ENCODE data around the gene TOMM6.

TOMM6 gene

DNA sequence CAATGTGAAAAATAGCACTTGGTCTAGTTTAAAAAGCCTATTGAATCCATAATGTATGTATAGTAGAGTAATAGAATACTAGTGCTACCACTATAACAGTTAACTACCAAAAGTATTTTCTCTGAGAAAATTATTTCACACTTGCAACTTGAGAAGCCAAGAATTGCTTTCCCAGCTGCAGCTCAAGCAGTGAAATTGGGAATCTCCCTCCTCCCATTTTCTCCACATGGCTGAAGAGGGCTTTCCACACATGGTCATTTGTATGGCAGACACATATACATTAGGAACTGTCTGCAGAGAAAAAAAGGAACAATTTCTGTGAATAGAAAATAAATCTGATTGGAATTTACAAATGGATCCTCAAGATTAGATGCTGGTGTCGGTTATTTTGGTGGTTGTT lies 34.5 kb downstream of the TOMM6 start:
- H3K27ac Mint-ChIP-seq = no peak overlapping the region
- H3K36me3 Mint-ChIP-seq = peaks cover 4% of the 10 kb centered on the region
- ATAC-seq (no peak), DNase-seq (ENCODE audit: low spot score in 2 of 2) (no peak)
- H3K9me3 Mint-ChIP-seq = no peaks in the 10 kb centered on the region
- no peak overlapping the region for H3K4me3 Mint-ChIP-seq
- no peaks in the 10 kb centered on the region for H3K4me1 Mint-ChIP-seq

DNA sequence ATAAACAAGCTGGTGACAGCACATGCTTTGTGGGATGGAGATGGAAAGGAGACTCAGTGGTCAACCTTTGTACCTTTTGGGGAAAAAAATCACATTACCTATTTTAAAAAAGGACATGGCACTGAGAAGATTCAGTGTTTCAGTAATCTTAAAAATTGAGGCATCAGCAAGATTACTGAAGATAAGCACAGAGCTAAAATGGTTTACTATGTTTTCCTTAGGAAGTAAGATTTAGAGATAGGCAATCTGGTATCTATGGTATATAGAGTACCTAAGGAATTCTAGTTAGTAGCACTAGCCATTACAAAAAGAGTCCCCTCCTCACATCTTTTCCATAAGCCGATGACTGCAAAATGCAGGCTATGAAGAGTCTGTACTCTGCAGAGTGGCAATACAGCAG lies 35.7 kb downstream of the TOMM6 start:
- Mint-ChIP-seq H3K4me3 (no peak overlapping the region), H3K9me3 (no peaks in the 10 kb centered on the region), H3K4me1 (no peaks in the 10 kb centered on the region), H3K36me3 (peaks cover 4% of the 10 kb centered on the region), H3K27ac (no peak overlapping the region)
- ATAC-seq = no peak
- no peak for DNase-seq (ENCODE audit: low spot score in 2 of 2)

DNA sequence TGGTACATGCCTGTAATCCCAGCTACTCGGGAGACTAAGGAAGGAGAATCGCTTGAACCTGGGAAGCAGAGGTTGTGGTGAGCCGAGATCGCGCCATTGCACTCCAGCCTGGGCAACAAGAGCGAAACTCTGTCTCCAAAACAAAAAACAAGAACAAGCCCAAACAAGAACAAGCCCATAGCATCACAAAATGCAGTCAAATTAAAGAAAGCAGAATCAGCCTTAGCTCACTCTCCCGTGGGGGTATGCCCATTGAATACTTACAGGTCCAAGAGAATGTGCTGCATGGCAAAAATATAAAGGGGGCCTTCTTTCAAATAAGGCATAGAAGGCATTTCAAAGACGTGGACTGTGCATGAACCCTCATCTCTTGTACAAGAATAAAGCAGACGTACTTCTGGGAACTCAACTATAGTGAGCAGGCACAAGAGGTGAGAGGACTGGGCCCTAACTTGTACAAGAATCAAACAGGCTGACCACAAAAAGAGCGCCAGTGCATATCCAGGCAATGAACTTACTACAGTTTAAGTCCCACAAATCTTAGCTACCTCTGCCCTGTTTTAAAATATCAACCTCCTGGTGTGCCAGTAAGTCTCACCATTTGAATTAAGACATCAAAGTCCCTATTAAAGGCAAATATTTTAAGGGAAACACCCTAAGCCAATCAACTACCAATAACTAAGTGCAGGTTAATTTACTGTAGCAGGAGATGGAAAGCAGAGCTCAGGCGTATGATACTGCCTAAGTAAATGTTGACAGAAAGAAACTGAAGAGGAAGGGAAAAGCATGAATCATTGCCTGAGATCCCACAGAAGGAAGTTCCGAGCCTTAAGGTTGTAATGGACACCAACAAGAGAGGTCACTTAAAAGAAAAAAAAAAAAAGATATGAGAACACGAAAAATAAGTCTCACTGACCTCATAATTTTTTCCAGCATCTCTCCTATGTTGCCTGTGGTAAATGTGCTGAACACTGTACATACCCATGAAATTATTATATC lies 37.4 kb downstream of the TOMM6 start:
- H3K36me3 Mint-ChIP-seq = peaks cover 4% of the 10 kb centered on the region
- H3K4me1 Mint-ChIP-seq = no peaks in the 10 kb centered on the region
- H3K4me3 Mint-ChIP-seq = no peak overlapping the region
- DNase-seq (ENCODE audit: low spot score in 2 of 2) (no peak), ATAC-seq (no peak)
- H3K27ac Mint-ChIP-seq = no peak overlapping the region
- H3K9me3 Mint-ChIP-seq = no peaks in the 10 kb centered on the region

DNA sequence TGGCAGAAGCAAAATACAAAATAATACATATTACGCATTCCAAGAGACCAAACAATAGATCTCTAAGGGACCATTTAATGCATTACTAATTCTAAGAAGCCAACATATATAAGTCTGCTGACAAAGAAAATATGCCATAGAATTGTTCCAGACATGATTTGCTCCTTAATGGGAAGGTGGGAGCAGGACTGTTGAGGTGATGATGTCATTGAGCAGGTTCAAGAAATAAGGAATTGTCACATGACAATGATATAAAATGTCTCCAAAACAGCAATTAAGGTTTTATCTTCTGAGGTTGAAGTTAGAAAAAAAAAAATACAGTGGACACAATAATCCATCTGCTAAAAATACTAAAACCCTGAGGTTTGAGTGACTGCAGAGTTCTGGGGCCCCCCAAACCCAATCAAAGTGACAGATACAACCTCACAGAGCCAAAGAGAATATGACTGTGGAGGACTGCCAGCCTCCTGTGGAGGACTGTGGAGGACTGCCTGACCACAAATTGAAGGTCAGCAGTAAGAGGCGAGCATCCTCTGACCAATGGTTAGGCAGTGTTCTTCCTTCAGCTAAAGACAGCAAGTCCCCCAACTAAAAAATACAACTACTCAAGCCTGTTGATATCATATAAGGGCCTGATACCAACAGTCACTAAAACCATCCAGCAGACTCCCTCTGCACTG lies 39.0 kb downstream of the TOMM6 start:
- H3K9me3 Mint-ChIP-seq = no peaks in the 10 kb centered on the region
- no peak for ATAC-seq

DNA sequence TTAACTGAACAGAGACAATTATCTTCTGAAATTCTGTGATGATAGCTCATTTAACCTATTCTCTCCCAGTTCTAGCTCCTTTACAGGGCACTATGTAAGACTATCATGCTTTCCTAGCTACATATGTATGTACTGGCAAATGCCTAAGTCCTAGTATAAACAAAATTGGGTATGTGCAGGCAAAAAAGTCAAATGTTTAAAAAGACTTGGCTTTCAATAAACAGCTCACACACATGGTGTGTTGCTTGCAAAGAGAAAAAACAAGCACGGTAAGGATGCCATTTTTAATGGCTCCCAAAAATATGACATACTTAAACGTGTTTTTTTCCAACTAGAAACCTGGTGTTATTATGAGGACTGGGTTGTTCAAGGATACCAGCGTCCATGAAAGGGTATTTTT lies 44.8 kb downstream of the TOMM6 start:
- Mint-ChIP-seq H3K27ac (no peak overlapping the region), H3K36me3 (no peaks in the 10 kb centered on the region), H3K4me3 (no peak overlapping the region), H3K9me3 (no peaks in the 10 kb centered on the region), H3K4me1 (no peaks in the 10 kb centered on the region)
- DNase-seq (ENCODE audit: low spot score in 2 of 2) = no peak
- no peak for ATAC-seq

More for the DNA sequence above, 39.0 kb downstream of the TOMM6 start:
- no peak overlapping the region for H3K4me3 Mint-ChIP-seq
- peaks cover 4% of the 10 kb centered on the region for H3K36me3 Mint-ChIP-seq
- no peak for DNase-seq (ENCODE audit: low spot score in 2 of 2)
- no peaks in the 10 kb centered on the region for H3K4me1 Mint-ChIP-seq
- H3K27ac Mint-ChIP-seq = no peak overlapping the region

DNA sequence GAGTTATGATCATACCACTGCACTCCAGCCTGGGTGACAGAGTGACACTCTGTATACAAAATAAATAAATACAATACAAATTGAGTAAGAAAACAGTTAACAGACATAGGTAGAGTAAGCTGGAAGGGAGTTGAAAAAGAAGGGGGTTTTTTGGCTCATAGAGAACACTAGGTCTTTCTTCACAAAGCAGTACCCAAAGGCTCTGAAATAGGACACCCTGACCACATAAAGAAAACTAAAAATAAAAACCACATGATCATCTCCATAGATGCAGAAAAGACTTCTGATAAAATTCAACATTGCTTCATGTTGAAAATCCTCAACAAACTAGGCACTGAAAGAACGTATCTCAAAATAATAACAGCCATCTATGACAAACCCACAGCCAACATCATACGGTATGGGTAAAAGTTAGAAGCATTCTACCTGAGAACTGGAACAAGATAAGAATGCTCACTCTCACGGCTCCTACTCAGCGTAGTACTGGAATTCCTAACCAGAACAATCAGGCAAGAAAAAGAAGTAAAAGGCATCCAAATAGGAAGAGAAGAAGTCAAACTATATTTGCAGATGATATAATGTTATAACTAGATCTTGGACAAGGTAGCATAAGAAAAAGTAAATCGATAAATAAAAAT lies 48.6 kb downstream of the TOMM6 start:
- H3K4me1 Mint-ChIP-seq = no peaks in the 10 kb centered on the region
- DNase-seq (ENCODE audit: low spot score in 2 of 2) (no peak), ATAC-seq (no peak)
- H3K4me3 Mint-ChIP-seq = no peak overlapping the region
- no peak overlapping the region for H3K27ac Mint-ChIP-seq
- H3K9me3 Mint-ChIP-seq = no peaks in the 10 kb centered on the region
- no peaks in the 10 kb centered on the region for H3K36me3 Mint-ChIP-seq

DNA sequence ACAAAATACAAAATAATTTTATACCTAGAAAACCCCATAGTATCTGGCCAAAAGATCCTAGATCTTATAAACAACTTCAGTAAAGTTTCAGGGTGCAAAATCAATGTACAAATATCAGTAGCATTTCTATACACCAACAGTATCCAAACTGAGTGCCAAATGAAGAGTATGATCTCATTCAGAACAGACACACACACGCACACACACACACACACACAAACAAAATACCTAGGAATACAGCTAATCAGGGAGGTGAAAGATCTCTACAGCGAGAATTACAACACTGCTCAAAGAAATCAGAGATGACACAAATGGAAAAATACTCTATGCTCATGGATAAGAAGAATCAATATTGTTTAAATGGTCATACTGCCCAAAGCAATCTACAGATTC lies 49.2 kb downstream of the TOMM6 start:
- Mint-ChIP-seq H3K9me3 (no peaks in the 10 kb centered on the region), H3K4me3 (no peak overlapping the region), H3K36me3 (no peaks in the 10 kb centered on the region), H3K4me1 (no peaks in the 10 kb centered on the region), H3K27ac (no peak overlapping the region)
- DNase-seq (ENCODE audit: low spot score in 2 of 2) (no peak), ATAC-seq (no peak)

Data from stimulated activated effector memory CD8-positive, alpha-beta T cell treated with anti-CD3 and anti-CD28 coated beads, Interleukin-12 subunit alpha, Interleukin-12 subunit beta, amount 100 ng/mL, for 72 hours (primary cell).